Effector memory CD4-positive, alpha-beta T cell (primary cell): ENCODE results near the gene SEC31A.
"Not testable (repeated sequence)": the region's sequence is repeated elsewhere in the genome, so short reads cannot be mapped to it uniquely, and the experiment has no call there.

Experiments
- DNase-seq, 3 donors: peaks; one replicate each; pipeline ENCODE4 v3.0.0-alpha.2; 2020
- H3K27ac ChIP-seq: 2 replicates; pipeline ENCODE4 v1.7.0; 2013; ENCODE audit warnings: mild to moderate bottlenecking, low read length, moderate library complexity; ENCODE audit not compliant: insufficient read depth, poor library complexity, severe bottlenecking
- H3K27me3 ChIP-seq: replicated peaks from 2 replicates; pipeline ENCODE4 v1.7.0; 2013; ENCODE audit warnings: mild to moderate bottlenecking, low read length; ENCODE audit not compliant: insufficient read depth, control insufficient read depth, poor library complexity, severe bottlenecking
- H3K36me3 ChIP-seq: 2 replicates; pipeline ENCODE4 v1.7.0; 2013; ENCODE audit warnings: mild to moderate bottlenecking, low read length, moderate library complexity; ENCODE audit not compliant: control insufficient read depth, insufficient read depth
- H3K4me1 ChIP-seq: 2 replicates; pipeline ENCODE4 v1.7.0; 2013; ENCODE audit warnings: low read length, mild to moderate bottlenecking; ENCODE audit not compliant: control insufficient read depth, insufficient read depth, poor library complexity, severe bottlenecking
- H3K4me3 ChIP-seq: 2 replicates; pipeline ENCODE4 v1.7.0; 2013; ENCODE audit warnings: low read length, low read depth, mild to moderate bottlenecking; ENCODE audit not compliant: insufficient read depth, poor library complexity, severe bottlenecking
- H3K9me3 ChIP-seq: 2 replicates; pipeline ENCODE4 v1.7.0; 2013; ENCODE audit warnings: mild to moderate bottlenecking, low read length, moderate library complexity; ENCODE audit not compliant: control insufficient read depth

SEC31A gene

DNA sequence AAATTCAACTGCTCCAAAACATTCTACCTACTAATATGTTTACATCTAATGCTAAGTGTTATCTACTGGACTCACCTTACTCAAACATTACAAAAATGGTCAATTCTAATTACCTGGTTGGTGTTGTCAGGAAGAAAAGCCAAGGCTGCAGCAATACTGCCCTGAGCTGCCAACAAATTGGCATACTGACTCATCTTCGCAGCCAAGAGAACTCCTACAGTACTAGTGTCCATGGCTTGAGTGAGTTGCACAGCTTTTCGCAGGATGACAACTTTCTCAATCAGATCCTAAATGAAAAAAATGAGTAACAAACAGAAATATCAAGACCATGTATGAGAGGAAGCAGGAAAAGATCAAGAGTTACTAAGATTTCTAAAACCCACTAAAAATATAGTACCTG lies 39.6 kb downstream of the SEC31A start:
- Histone ChIP-seq H3K27ac (no peak overlapping the region), H3K4me1 (no peaks in the 10 kb centered on the region), H3K9me3 (no peaks in the 10 kb centered on the region), H3K27me3 (no peaks in the 10 kb centered on the region), H3K36me3 (peaks cover 66% of the 10 kb centered on the region), H3K4me3 (no peak overlapping the region)
- DNase-seq = no peak

DNA sequence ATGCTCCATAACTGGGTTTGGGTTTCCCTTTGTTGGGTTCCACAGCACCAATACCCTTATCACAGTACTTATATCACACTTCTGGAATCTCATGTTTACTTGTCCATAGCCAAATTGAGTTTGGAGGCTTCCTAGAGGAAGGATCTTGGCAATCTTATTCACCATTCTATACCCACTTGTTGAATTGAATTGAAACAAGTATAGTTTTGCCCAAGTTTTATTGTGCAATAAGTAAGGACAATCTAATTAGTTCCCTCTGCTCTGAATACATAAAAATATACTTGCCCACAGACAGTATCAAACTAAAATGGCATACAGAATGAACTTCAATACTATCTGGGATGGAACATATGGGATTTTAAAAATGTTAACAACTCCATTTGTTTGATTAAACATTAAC lies 40.3 kb downstream of the SEC31A start:
- no peak overlapping the region for H3K4me3 ChIP-seq
- peaks cover 66% of the 10 kb centered on the region for H3K36me3 ChIP-seq
- DNase-seq = no peak
- no peaks in the 10 kb centered on the region for H3K27me3 ChIP-seq
- no peaks in the 10 kb centered on the region for H3K9me3 ChIP-seq
- no peak overlapping the region for H3K27ac ChIP-seq
- no peaks in the 10 kb centered on the region for H3K4me1 ChIP-seq

DNA sequence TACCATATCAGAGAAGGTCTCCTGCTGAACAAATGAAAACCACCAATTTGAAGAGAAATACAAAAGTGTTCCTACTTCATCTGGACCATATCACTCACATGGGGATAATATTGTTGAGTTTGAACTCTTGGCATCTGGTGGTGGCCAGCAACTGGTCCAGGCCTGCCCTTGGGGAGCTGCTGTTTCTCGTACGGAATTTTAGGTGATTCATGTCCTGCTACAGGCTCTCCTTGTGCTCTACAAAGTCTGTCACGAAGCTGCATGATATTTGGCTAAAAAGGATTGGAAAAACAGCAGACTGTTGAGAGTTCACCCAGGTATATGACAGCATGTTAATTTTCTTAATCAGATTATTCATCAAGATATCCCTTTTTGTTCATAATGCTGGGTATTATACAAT lies 42.2 kb downstream of the SEC31A start:
- Histone ChIP-seq H3K9me3 (no peaks in the 10 kb centered on the region), H3K4me3 (no peak overlapping the region), H3K4me1 (no peaks in the 10 kb centered on the region), H3K36me3 (peaks cover 68% of the 10 kb centered on the region), H3K27ac (no peak overlapping the region), H3K27me3 (no peaks in the 10 kb centered on the region)
- no peak for DNase-seq

DNA sequence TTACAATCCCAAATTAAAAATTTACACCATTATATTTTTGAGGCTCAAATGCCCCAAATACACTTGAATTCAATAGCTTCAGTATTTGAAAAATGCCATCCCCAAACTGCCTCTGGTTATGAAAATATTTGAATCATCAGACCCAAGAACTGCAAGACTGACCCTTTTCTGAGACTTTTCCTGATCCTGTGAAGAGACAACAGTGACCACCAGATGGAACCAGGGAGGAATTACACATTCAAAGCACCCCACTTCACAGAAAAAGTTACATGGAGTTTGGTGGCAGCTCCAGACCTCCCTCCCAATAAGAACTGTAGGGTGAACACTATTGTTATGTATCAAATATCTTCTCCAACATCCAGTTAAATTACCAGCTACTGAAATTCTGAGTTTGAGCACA lies 48.4 kb downstream of the SEC31A start:
- H3K36me3 ChIP-seq = peaks cover 57% of the 10 kb centered on the region
- no peak overlapping the region for H3K27ac ChIP-seq
- H3K9me3 ChIP-seq = no peaks in the 10 kb centered on the region
- H3K4me3 ChIP-seq = no peak overlapping the region
- H3K27me3 ChIP-seq = no peaks in the 10 kb centered on the region
- no peaks in the 10 kb centered on the region for H3K4me1 ChIP-seq
- DNase-seq = no peak

DNA sequence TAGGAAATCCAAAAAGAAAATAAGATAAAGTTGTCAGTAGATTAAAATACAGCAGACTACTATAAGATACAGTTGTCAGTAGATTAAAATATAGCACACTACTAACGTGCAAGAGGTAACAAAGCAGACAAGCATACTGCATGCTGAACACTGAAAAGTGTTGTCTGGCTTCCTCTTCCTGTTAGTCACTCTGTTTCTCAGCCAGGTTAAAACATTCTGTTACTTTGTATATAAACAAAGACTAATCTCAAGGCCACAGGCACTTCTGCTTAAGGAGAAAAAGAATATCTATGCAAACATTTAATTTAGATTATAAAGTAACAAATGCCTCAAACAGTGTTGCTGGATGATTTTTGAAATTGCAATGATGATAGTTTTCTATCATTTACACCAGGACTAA lies 51.3 kb downstream of the SEC31A start:
- H3K27me3 ChIP-seq = no peaks in the 10 kb centered on the region
- no peak overlapping the region for H3K4me3 ChIP-seq
- no peaks in the 10 kb centered on the region for H3K9me3 ChIP-seq
- H3K36me3 ChIP-seq = peaks cover 50% of the 10 kb centered on the region
- no peaks in the 10 kb centered on the region for H3K4me1 ChIP-seq
- DNase-seq = no peak
- H3K27ac ChIP-seq = no peak overlapping the region

DNA sequence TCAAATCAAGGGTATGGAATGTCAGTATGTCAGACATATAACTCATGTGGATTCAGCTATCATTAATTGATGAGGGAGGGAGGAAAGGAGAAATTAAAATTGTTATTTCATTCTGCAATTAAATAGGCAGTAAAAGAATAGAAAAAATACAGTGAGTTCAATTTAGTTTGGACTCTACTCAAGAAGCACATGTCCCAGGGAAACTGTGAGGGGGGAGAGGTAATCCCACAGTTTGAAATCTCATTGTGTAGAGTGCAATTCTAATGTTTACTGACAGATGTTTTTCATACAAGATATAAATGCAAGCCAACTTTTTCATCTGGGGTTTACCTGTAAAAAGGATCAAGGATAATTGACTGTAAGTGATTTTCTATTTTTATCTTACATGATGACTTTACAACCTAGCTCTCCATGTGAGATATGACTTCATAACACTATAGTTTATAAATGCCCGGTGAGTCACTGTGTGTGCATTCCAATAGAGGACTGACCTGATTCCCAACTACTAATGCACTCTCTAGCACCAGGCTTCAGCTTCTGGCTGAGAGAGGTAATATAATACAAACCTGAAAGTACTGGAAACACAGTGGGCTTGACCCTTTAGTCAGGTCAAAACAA lies 57.1 kb downstream of the SEC31A start:
- no peak for DNase-seq
- no peak overlapping the region for H3K27ac ChIP-seq

DNA sequence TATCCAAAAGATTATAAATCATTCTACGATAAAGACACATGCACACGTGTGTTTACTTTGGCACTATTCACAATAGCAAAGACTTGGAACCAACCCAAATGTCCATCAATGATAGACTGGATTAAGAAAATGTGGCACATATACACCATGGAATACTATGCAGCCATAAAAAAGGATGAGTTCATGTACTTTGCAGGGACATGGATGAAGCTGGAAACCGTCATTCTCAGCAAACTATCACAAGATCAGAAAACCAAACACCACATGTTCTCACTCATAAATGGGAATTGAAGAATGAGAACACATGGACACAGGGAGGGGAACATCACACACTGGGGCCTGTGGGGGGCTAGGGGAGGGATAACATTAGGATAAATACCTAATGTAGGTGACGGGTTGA lies 57.9 kb downstream of the SEC31A start:
- not testable (repeated sequence) for DNase-seq, H3K27me3 ChIP-seq, H3K4me3 ChIP-seq, H3K9me3 ChIP-seq, H3K27ac ChIP-seq, H3K4me1 ChIP-seq
- H3K36me3 ChIP-seq = peaks cover 29% of the 10 kb centered on the region

More for the DNA sequence above, 57.1 kb downstream of the SEC31A start:
- Histone ChIP-seq H3K36me3 (peaks cover 28% of the 10 kb centered on the region), H3K9me3 (no peaks in the 10 kb centered on the region), H3K4me3 (no peak overlapping the region), H3K27me3 (no peaks in the 10 kb centered on the region), H3K4me1 (no peaks in the 10 kb centered on the region)

DNA sequence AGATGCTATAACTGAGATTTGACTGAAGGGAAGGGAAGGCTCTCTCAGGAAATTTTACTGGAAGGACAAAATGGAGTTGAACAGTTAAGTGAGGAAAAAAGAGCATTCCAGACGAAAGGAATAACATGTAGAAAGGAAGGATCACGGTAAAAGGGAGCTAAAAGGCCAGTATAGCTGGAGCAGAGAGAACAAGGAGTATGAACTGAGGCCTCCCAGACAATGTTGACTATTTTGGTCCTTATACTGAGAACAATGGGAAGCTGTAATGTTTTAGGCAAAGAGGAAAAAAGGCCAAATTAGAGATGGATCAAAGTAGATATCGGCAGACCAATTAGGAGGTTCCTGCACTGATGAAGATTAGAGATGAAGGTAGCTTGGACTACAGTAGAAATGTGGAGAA lies 65.5 kb downstream of the SEC31A start:
- Histone ChIP-seq H3K4me1 (no peaks in the 10 kb centered on the region), H3K9me3 (no peaks in the 10 kb centered on the region), H3K27me3 (no peaks in the 10 kb centered on the region), H3K27ac (no peak overlapping the region), H3K4me3 (no peak overlapping the region), H3K36me3 (peaks cover 64% of the 10 kb centered on the region)
- no peak for DNase-seq

DNA sequence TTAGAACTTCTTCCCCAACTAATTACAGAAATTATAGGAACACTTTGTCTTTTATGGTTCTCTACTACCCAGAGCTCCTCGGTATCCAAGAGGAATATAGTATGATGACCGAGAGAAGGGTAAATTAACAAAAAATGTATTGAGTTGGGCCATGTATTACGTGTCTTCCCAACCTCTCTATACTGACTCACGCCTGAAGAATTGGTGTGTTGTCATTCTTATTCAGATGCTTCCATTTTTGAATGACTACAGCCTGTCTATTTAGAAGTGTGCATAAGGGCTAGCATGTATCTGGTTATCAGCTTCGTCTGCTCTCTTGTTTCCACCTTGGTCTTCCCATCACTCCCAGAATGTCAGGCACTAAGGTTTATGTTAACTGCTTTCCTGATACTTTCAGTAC lies 67.9 kb downstream of the SEC31A start:
- Histone ChIP-seq H3K4me1 (no peaks in the 10 kb centered on the region), H3K4me3 (no peak overlapping the region), H3K36me3 (peaks cover 63% of the 10 kb centered on the region), H3K27me3 (no peaks in the 10 kb centered on the region), H3K27ac (no peak overlapping the region), H3K9me3 (no peaks in the 10 kb centered on the region)
- DNase-seq = no peak

DNA sequence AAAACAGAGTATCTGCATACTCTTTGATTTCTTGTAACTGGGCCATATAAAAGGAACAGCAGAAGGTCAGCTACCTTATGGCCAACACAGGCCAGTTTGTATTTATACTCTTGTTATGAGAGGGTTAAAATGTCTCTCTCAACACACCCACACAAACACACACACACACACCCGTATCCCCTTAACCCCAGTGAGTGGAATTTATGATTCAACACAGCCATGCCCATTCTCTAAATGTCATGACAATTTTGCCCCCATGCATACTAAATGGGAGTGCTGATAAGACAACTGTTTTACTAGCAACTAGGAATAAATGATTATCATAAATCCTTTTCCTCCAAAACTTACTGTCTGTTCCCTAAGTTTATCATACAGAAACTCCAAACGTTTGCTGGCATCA lies 70.3 kb downstream of the SEC31A start:
- Histone ChIP-seq H3K9me3 (no peaks in the 10 kb centered on the region), H3K27ac (no peak overlapping the region), H3K4me3 (no peak overlapping the region), H3K4me1 (no peaks in the 10 kb centered on the region), H3K27me3 (no peaks in the 10 kb centered on the region), H3K36me3 (peaks cover 45% of the 10 kb centered on the region)
- no peak for DNase-seq
